Measurements from ENCODE around the gene INSYN1.
"Not testable (repeated sequence)": the region's sequence is repeated elsewhere in the genome, so short reads cannot be mapped to it uniquely, and the experiment has no call there.

DNA sequence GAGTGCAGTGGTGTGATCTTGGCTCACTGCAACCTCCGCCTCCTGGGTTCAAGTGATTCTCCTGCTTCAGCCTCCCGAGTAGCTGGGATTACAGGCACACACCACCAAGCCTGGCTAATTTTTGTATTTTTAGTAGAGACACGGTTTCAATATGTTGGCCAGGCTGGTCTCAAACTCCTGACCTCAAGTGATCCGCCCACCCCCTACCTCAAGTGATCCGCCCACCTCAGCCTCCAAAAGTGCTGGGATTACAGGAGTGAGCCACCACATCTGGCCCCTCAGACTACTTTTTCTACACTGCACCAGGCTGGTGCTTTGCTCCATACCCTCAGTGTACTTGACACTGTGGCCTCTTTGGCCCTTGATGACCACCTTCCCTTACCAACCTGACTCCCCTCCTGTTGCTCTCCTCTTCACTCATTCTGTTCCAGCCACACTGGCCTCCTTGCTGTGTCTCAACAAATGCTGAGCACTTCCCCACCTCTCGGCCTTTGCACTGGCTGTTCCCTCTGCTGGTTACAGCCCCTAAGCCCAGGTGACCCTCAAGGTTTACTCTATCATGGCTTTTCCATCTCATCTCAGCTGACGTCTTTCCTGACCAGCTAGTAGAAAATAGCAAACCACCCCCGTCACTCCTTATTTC, 39.9 kb upstream of the INSYN1 start:
- TF ChIP-seq POLR2A (IDR thresholded peaks at IDR 0.05), result not testable (repeated sequence)
- TF ChIP-seq, protein P1, sequence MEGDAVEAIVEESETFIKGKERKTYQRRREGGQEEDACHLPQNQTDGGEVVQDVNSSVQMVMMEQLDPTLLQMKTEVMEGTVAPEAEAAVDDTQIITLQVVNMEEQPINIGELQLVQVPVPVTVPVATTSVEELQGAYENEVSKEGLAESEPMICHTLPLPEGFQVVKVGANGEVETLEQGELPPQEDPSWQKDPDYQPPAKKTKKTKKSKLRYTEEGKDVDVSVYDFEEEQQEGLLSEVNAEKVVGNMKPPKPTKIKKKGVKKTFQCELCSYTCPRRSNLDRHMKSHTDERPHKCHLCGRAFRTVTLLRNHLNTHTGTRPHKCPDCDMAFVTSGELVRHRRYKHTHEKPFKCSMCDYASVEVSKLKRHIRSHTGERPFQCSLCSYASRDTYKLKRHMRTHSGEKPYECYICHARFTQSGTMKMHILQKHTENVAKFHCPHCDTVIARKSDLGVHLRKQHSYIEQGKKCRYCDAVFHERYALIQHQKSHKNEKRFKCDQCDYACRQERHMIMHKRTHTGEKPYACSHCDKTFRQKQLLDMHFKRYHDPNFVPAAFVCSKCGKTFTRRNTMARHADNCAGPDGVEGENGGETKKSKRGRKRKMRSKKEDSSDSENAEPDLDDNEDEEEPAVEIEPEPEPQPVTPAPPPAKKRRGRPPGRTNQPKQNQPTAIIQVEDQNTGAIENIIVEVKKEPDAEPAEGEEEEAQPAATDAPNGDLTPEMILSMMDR (IDR thresholded peaks at IDR 0.05), result not testable (repeated sequence)
